ENCODE measurements around the gene MED16. TPM values are rescaled to one million over a fixed set of nuclear protein-coding genes. Genes with fewer than 3 reads are reported as not detected.

The MED16 gene
- total and polyA plus RNA-seq, 2 of the 4 experiments (the other 2 are of a cell fraction): 8.1 to 40.2 TPM

DNA sequence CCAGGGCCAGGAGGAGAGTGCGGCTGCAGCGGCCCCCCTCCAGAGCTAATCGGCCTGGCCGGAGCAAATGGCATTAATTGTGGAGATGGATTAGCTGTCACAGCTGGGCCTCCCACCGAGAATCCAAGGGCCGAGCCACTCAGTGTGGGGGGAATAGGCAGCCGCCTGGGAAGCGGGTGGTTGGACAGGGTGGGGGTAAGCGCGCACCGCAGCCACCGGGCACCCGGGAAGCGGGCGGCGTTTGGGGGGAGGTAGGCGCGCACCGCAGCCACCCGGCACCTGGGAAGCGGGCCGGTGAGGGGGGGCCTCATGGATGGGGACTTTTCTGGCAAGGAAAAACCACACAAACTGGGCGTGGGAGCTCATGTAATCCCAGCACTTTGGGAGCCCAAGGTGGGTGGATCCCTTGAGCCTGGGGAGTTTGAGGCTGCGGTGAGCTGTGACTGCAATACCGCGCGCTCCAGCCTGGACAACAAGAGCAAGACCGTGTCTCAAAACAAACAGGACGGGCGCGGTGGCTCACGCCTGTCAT lies 10.3 kb upstream of the MED16 start:
- H3K36me3 ChIP-seq (ENCODE audit: control insufficient read depth, insufficient read depth, low read length): peaks cover 22% of the 10 kb centered on the region
- intact Hi-C loops (cut with micrococcal nuclease): no loop called here
- H3K9me3 ChIP-seq (ENCODE audit: control insufficient read depth, insufficient read depth, low read length): no peaks in the 10 kb centered on the region
- no peak overlapping the region for H3K4me3 ChIP-seq (ENCODE audit: insufficient read depth, low read depth, low read length)
- 60% methylated on average over 4 of the region's 32 CpGs; no CpG with 5 or more reads in 1 of the 2 experiments for WGBS, 2 experiments (ENCODE audit: extremely low coverage in 2 of 2, insufficient read length in 1 of 2)
- in situ Hi-C loops (cut with MboI; ENCODE audit: low sequenced_read_pairs): no loop called here
- peaks cover 2% of the 10 kb centered on the region; the same call in 1 of the 2 replicates for H3K4me1 ChIP-seq (ENCODE audit: control insufficient read depth, insufficient read depth, low read length)
- no peak overlapping the region for H2AFZ ChIP-seq (replicated peaks; ENCODE audit: low read length, poor library complexity)
- H3K27me3 ChIP-seq (ENCODE audit: control insufficient read depth, insufficient read depth, low read length): no peaks in the 10 kb centered on the region
- no peak overlapping the region for H2BK15ac ChIP-seq (ENCODE audit: low read depth, low read length)
- BruUV-seq (replicated peaks): no TSS peak
- CTCF ChIA-PET: no interaction called here
- TF ChIP-seq POLR2A (IDR thresholded peaks at IDR 0.05; ENCODE audit: low read depth, low read length) (no peak), RCOR1 (IDR thresholded peaks at IDR 0.05; ENCODE audit: insufficient replicate concordance, low read length) (no peak), CHD1 (IDR thresholded peaks at IDR 0.05; ENCODE audit: low read depth, low read length) (no peak), RAD21 (IDR thresholded peaks at IDR 0.05; ENCODE audit: low read length) (no peak), MXI1 (IDR thresholded peaks at IDR 0.05; ENCODE audit: borderline replicate concordance, low read depth, low read length) (no peak), SMC3 (IDR thresholded peaks at IDR 0.05; ENCODE audit: low read depth, low read length) (no peak), CEBPB (IDR thresholded peaks at IDR 0.05; ENCODE audit: low read depth, low read length) (no peak), FOS (IDR thresholded peaks at IDR 0.05; ENCODE audit: low read depth, low read length) (no peak), MAZ (IDR thresholded peaks at IDR 0.05; ENCODE audit: borderline replicate concordance, low read depth, low read length) (no peak), MAFK (IDR thresholded peaks at IDR 0.05; ENCODE audit: low read depth, low read length) (no peak), BHLHE40 (IDR thresholded peaks at IDR 0.05; ENCODE audit: low read depth, low read length) (no peak), RFX5 (IDR thresholded peaks at IDR 0.05; ENCODE audit: low read depth, low read length) (no peak), NFE2L2 (IDR thresholded peaks at IDR 0.05; ENCODE audit: low read depth, low read length) (no peak)
- TF ChIP-seq, protein P1, sequence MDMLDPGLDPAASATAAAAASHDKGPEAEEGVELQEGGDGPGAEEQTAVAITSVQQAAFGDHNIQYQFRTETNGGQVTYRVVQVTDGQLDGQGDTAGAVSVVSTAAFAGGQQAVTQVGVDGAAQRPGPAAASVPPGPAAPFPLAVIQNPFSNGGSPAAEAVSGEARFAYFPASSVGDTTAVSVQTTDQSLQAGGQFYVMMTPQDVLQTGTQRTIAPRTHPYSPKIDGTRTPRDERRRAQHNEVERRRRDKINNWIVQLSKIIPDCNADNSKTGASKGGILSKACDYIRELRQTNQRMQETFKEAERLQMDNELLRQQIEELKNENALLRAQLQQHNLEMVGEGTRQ (IDR thresholded peaks at IDR 0.05; ENCODE audit: low read depth, low read length): no peak
- TF ChIP-seq, protein P2, sequence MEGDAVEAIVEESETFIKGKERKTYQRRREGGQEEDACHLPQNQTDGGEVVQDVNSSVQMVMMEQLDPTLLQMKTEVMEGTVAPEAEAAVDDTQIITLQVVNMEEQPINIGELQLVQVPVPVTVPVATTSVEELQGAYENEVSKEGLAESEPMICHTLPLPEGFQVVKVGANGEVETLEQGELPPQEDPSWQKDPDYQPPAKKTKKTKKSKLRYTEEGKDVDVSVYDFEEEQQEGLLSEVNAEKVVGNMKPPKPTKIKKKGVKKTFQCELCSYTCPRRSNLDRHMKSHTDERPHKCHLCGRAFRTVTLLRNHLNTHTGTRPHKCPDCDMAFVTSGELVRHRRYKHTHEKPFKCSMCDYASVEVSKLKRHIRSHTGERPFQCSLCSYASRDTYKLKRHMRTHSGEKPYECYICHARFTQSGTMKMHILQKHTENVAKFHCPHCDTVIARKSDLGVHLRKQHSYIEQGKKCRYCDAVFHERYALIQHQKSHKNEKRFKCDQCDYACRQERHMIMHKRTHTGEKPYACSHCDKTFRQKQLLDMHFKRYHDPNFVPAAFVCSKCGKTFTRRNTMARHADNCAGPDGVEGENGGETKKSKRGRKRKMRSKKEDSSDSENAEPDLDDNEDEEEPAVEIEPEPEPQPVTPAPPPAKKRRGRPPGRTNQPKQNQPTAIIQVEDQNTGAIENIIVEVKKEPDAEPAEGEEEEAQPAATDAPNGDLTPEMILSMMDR (conservative IDR thresholded peaks at IDR 0.05; ENCODE audit: low read depth, low read length): no peak
- H3K4me2 ChIP-seq (ENCODE audit: low read depth, low read length): no peak overlapping the region
- peaks cover 12 to 66% of the 10 kb centered on the region in 2 experiments for H3K79me1 ChIP-seq (ENCODE audit: low read depth in 1 of 2, low read length in 2 of 2)
- H3K14ac ChIP-seq (replicated peaks; ENCODE audit: low read depth, low read length): no peak overlapping the region
- DNase-seq (peak; percentile 19), ATAC-seq (ENCODE audit: low read depth) (no peak)
- no peak overlapping the region for H4K8ac ChIP-seq (ENCODE audit: low read depth in 2 of 2, low read length in 2 of 2)
- H3K4ac ChIP-seq (ENCODE audit: low read depth, low read length): no peak overlapping the region
- H3K56ac ChIP-seq (ENCODE audit: extremely low read depth, insufficient read depth, low read length): no peak overlapping the region
- peaks cover 71% of the 10 kb centered on the region for H4K20me1 ChIP-seq (ENCODE audit: insufficient read depth, low read length)
- H2BK120ac ChIP-seq (ENCODE audit: low read depth, low read length): no peak overlapping the region
- no peak overlapping the region for H3K27ac ChIP-seq (ENCODE audit: insufficient read depth, low read length)
- POLR2A ChIA-PET (ENCODE audit: unreplicated experiment): interaction anchor here (0.5 kb wide), 1 partner anchor 70 kb away, joined by 3 read pairs; no protein-coding TSS in a partner anchor
- no peak overlapping the region for H3K23ac ChIP-seq (ENCODE audit: low read depth, low read length)
- H4K5ac ChIP-seq (ENCODE audit: low read depth, low read length): no peak overlapping the region
- H3K9ac ChIP-seq (ENCODE audit: low read depth, low read length): no peak overlapping the region
- H3K9me1 ChIP-seq (ENCODE audit: insufficient read depth, low read length): no peaks in the 10 kb centered on the region; the same call in 1 of the 2 replicates
- no peak overlapping the region for H3K18ac ChIP-seq (ENCODE audit: low read depth, low read length)
- H2BK20ac ChIP-seq (ENCODE audit: low read depth, low read length): no peak overlapping the region
- peak overlapping the region; percentile 16 for H2AK9ac ChIP-seq (replicated peaks; ENCODE audit: low read depth, low read length, poor library complexity)
- no peak overlapping the region for H2BK5ac ChIP-seq (ENCODE audit: low read depth, low read length, poor library complexity, severe bottlenecking)
- dilution Hi-C loops (cut with HindIII; ENCODE audit: low sequenced_read_pairs, unreplicated experiment): no loop called here
- no peak overlapping the region for H2AK5ac ChIP-seq (ENCODE audit: low read depth, low read length)
- H4K91ac ChIP-seq (ENCODE audit: insufficient read depth, low read depth, low read length): no peak overlapping the region

Measured in IMR-90 (cell line).